GM12874 (cell line): ENCODE measurements around the gene TPSAB1.
"Not testable (repeated sequence)": the region's sequence is repeated elsewhere in the genome, so short reads cannot be mapped to it uniquely, and the experiment has no call there.

Experiments used
- TF ChIP-seq, protein P1 (sequence below): IDR thresholded peaks from 2 replicates; pipeline ENCODE4 v1.5.1; 2011; ENCODE audit warnings: low read depth, mild to moderate bottlenecking, control low read depth, low read length, moderate library complexity; ENCODE audit not compliant: insufficient read depth

TPSAB1 gene

GRCh38 chr16:1223355-1224214 lies 16.9 kb upstream of the TPSAB1 start:
- TF ChIP-seq, protein P1, sequence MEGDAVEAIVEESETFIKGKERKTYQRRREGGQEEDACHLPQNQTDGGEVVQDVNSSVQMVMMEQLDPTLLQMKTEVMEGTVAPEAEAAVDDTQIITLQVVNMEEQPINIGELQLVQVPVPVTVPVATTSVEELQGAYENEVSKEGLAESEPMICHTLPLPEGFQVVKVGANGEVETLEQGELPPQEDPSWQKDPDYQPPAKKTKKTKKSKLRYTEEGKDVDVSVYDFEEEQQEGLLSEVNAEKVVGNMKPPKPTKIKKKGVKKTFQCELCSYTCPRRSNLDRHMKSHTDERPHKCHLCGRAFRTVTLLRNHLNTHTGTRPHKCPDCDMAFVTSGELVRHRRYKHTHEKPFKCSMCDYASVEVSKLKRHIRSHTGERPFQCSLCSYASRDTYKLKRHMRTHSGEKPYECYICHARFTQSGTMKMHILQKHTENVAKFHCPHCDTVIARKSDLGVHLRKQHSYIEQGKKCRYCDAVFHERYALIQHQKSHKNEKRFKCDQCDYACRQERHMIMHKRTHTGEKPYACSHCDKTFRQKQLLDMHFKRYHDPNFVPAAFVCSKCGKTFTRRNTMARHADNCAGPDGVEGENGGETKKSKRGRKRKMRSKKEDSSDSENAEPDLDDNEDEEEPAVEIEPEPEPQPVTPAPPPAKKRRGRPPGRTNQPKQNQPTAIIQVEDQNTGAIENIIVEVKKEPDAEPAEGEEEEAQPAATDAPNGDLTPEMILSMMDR, result no peak

GRCh38 chr16:1224558-1224957 lies 15.9 kb upstream of the TPSAB1 start:
- TF ChIP-seq, protein P1, result no peak

DNA sequence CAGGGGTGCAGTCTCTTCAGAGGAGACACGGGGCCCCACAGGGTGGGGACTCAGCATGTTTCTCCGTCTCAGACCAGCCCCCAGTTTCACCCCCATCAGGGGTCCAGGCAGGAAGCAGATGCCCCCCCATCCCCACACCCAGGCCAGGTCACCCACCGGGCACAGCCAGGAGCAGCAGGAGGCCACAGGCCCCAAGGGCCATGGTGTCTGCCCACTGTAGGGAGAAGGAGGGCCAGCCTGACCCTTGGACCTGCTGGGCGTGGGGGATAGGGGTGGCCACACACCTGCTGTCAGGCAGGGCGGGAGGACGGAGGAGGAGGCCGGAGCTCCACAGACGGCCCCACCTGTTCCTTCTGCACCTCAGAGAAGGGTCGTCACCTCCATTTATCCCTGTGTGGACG lies 15.5 kb upstream of the TPSAB1 start, which contains the start of gene TPSG1:
Gene TPSG1 (minus strand): TSS at position 218 of the 401 bp plus-strand sequence. CDS start 16 bp downstream, at position 202.
- TF ChIP-seq, protein P1, result no peak

GRCh38 chr16:1230084-1230470 lies 10.4 kb upstream of the TPSAB1 start, which contains the start of gene TPSB2:
Gene TPSB2, minus strand, starts transcription at chr16:1230184. Its CDS starts 233 bp downstream, at chr16:1229951.
- TF ChIP-seq, protein P1, result not testable (repeated sequence)

- TF ChIP-seq, protein P1, result no peak
These were observed 2.5 kb upstream of the TPSAB1 start for GRCh38 chr16:1237990-1238389.

GRCh38 chr16:1244881-1245280 lies 4.4 kb downstream of the TPSAB1 start:
- TF ChIP-seq, protein P1, result no peak

DNA sequence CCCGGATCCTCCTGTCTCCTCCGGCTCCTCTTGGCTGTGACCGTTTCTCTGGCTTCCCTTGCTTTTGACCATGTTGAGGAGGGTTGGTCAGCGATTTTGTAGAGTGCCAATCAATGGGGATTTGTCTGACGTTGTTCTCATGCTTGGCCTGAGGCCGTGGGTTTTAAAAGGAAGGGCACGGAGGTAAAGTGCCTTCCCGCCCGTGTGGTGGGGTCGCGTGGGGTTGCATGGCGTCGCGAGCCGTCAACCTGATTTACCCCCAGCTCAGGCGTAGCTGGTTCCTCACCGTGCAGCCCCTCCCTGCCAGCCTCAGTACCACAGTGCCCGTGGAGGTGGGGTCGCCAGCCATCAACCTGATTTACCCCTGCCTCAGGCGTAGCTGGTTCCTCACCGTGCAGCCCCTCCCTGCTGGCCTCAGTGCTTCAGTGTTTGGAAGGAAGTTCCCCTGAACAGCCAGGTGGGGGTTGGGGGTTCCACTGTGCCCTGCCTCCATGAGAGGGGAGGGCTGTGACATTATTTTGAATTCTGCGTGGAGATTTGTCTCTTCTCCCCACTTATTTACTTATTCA lies 5.0 kb downstream of the TPSAB1 start:
- TF ChIP-seq, protein P1, result no peak
